Mesendoderm (in vitro differentiated cells): ENCODE data around the gene CIART.
"Not testable (repeated sequence)": the region's sequence is repeated elsewhere in the genome, so short reads cannot be mapped to it uniquely, and the experiment has no call there.

Experiments
- DNase-seq: peaks from one replicate; pipeline ENCODE4 v3.0.0; 2013
- H2AK5ac ChIP-seq: 2 replicates; pipeline ENCODE4 v1.6.1; 2013; ENCODE audit warnings: low read length, inconsistent platforms
- H2BK120ac ChIP-seq: 2 replicates; pipeline ENCODE4 v1.6.1; 2013; ENCODE audit warnings: low read depth, mild to moderate bottlenecking, low read length, moderate library complexity, mixed read lengths
- H2BK15ac ChIP-seq: replicated peaks from 2 replicates; pipeline ENCODE4 v1.6.1; 2013; ENCODE audit warnings: low read depth, mild to moderate bottlenecking, moderate library complexity
- H2BK5ac ChIP-seq: 2 replicates; pipeline ENCODE4 v1.6.1; 2013; ENCODE audit warnings: low read length, inconsistent platforms
- H3K18ac ChIP-seq: 2 replicates; pipeline ENCODE4 v1.6.1; 2013; ENCODE audit warnings: mild to moderate bottlenecking, low read length, mixed read lengths
- H3K23ac ChIP-seq: one replicate; pipeline ENCODE4 v1.6.1; 2013; ENCODE audit warnings: low read length
- H3K27ac ChIP-seq: 2 replicates; pipeline ENCODE4 v1.5.1; 2013; ENCODE audit warnings: low read depth, mild to moderate bottlenecking, inconsistent platforms, low read length, moderate library complexity
- H3K27me3 ChIP-seq: 2 replicates; pipeline ENCODE4 v1.6.1; 2013; ENCODE audit warnings: low read length, control low read depth, mild to moderate bottlenecking, inconsistent platforms; ENCODE audit not compliant: insufficient read depth, poor library complexity
- H3K36me3 ChIP-seq: 2 replicates; pipeline ENCODE4 v1.6.1; 2013; ENCODE audit warnings: low read length, inconsistent platforms; ENCODE audit not compliant: control insufficient read depth, insufficient read depth
- H3K4ac ChIP-seq: one replicate; pipeline ENCODE4 v1.6.1; 2013; ENCODE audit warnings: low read depth, mild to moderate bottlenecking, low read length, moderate library complexity
- H3K4me1 ChIP-seq: 2 replicates; pipeline ENCODE4 v1.6.1; 2013; ENCODE audit warnings: low read depth, low read length, inconsistent platforms; ENCODE audit not compliant: control insufficient read depth
- H3K4me2 ChIP-seq: 2 replicates; pipeline ENCODE4 v1.6.1; 2013; ENCODE audit warnings: low read length
- H3K4me3 ChIP-seq: 2 replicates; pipeline ENCODE4 v1.5.1; 2013; ENCODE audit warnings: mild to moderate bottlenecking, low read length
- H3K56ac ChIP-seq: one replicate; pipeline ENCODE4 v1.6.1; 2013; ENCODE audit warnings: low read length
- H3K79me1 ChIP-seq: 2 replicates; pipeline ENCODE4 v1.6.1; 2013; ENCODE audit warnings: low read length, inconsistent platforms
- H3K79me2 ChIP-seq: 2 replicates; pipeline ENCODE4 v1.6.1; 2013; ENCODE audit warnings: mild to moderate bottlenecking, low read length; ENCODE audit not compliant: control insufficient read depth, insufficient read depth
- H3K9ac ChIP-seq: 2 replicates; pipeline ENCODE4 v1.6.1; 2013; ENCODE audit warnings: low read length, inconsistent platforms
- H4K5ac ChIP-seq: one replicate; pipeline ENCODE4 v1.6.1; 2013; ENCODE audit warnings: low read length
- H4K8ac ChIP-seq: one replicate; pipeline ENCODE4 v1.6.1; 2013; ENCODE audit warnings: low read depth, mild to moderate bottlenecking, control low read depth, low read length, moderate library complexity
- WGBS: extraction: QIAGEN DNeasy Blood & Tissue Kit; methylation state at CpG from one replicate; pipeline ENCODE4 v1.1.7; 2013; ENCODE audit warnings: low lambda C conversion rate, missing lambda C conversion rate; ENCODE audit not compliant: insufficient coverage; ENCODE audit errors: extremely low coverage; 5-methylcytosine and 5-hydroxymethylcytosine counted together

CIART gene

DNA sequence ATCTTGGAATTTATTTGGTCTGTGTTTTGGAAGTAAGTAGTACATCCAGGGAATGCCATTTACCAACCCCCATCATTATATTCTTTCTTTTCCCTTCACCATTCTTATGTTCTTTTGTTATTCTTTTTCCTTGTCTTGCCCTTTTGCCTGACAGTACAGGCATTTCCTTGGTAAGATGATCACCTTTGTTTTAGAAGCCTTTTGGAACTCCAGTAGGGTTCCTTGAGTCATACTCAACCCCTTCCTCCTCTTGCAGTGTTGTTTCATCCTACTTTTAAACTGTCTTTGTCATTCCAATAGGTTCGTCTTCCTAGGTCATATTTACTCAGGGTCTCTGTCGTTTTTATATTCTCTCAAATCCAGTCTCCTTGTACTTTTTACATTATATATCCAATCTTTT lies 20.5 kb downstream of the CIART start:
- no peak overlapping the region for H2AK5ac ChIP-seq
- H3K27ac ChIP-seq = no peak overlapping the region
- H4K5ac ChIP-seq = no peak overlapping the region
- H3K4me3 ChIP-seq = no peak overlapping the region
- H3K79me2 ChIP-seq = no peaks in the 10 kb centered on the region
- no peak overlapping the region for H3K4ac ChIP-seq
- no peak overlapping the region for H4K8ac ChIP-seq
- no peaks in the 10 kb centered on the region for H3K36me3 ChIP-seq
- no peak overlapping the region for H3K9ac ChIP-seq
- H3K23ac ChIP-seq = no peak overlapping the region
- H3K27me3 ChIP-seq = no peaks in the 10 kb centered on the region
- H2BK120ac ChIP-seq = no peak overlapping the region
- WGBS = no CpG with 5 or more reads among the region's 2 CpGs
- no peak overlapping the region for H3K18ac ChIP-seq
- no peak overlapping the region for H3K56ac ChIP-seq
- H3K4me2 ChIP-seq = no peak overlapping the region
- no peaks in the 10 kb centered on the region for H3K79me1 ChIP-seq
- no peaks in the 10 kb centered on the region for H3K4me1 ChIP-seq
- no peak overlapping the region for H2BK5ac ChIP-seq
- H2BK15ac ChIP-seq = no peak overlapping the region
- DNase-seq = no peak

DNA sequence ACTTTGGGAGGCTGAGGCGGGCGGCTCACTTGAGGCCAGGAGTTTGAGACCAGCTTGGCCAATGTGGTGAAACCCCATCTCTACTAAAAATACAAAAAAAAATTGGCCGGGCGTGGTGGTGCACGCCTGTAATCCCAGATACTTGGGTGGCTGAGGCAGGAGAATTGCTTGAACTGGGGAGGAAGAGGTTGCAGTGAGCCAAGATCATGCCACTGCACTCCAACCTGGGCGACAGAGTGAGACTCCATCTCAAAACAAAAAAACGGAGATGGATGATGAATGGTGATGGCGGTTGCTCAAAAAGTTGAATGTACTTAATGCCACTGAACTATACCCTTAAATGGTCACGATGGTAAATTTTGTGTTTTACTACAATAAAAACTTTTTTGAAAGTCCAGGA lies 26.2 kb downstream of the CIART start:
- H3K56ac ChIP-seq, H3K36me3 ChIP-seq, H2BK120ac ChIP-seq, H3K4me3 ChIP-seq, H4K8ac ChIP-seq, H3K79me2 ChIP-seq, H3K27ac ChIP-seq, H3K27me3 ChIP-seq, H2BK15ac ChIP-seq, H3K79me1 ChIP-seq, H4K5ac ChIP-seq, H3K4me2 ChIP-seq, H3K9ac ChIP-seq, H2AK5ac ChIP-seq, H2BK5ac ChIP-seq, H3K4me1 ChIP-seq, H3K18ac ChIP-seq, DNase-seq, H3K23ac ChIP-seq, H3K4ac ChIP-seq: not testable (repeated sequence)
- no CpG with 5 or more reads among the region's 9 CpGs for WGBS

DNA sequence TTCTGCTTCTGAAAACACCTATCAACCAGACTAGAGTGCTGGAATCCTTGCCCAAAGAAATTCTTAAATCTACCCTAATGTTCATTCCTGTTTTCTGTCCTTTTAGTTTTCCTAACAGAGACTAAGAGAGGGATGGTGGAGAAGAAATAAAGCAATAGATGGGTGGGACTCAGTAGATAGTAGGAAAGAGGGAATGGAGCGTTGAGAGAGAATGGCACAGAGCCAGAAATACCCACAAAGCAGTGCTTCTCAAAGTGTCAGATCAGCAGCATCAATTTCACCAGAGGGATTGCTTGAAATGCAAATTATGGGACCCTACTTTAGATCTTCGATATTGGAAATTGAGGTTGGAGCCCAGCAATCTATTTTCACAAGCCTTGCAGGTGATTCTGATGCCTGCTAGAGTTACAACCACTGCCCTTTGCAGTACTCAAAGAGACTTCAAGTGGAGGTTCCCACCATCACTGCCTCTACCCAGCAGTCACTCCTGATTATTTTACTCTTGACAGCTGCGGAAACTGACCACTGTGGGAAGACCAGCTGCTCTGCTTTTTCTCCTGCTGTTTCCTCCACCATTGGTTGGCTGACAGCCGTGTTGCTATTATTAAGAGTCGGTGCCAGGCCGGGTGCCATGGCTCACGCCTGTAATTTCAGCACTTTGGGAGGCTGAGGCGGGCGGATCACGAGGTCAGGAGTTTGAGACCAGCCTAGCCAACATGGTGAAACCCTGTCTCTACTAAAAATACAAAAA lies 27.6 kb downstream of the CIART start:
- Histone ChIP-seq H3K4me3 (no peak overlapping the region), H2BK15ac (no peak overlapping the region), H3K23ac (no peak overlapping the region), H4K5ac (no peak overlapping the region), H3K56ac (no peak overlapping the region), H3K4me2 (no peak overlapping the region), H4K8ac (no peak overlapping the region), H3K79me2 (no peaks in the 10 kb centered on the region), H3K79me1 (no peaks in the 10 kb centered on the region), H3K9ac (no peak overlapping the region), H3K18ac (no peak overlapping the region), H2BK120ac (no peak overlapping the region), H2AK5ac (no peak overlapping the region), H3K4ac (no peak overlapping the region), H3K36me3 (peaks cover 1% of the 10 kb centered on the region), H3K27ac (no peak overlapping the region), H3K27me3 (no peaks in the 10 kb centered on the region), H3K4me1 (no peaks in the 10 kb centered on the region), H2BK5ac (no peak overlapping the region)
- DNase-seq = no peak
- 100% methylated on average over 1 of the region's 10 CpGs for WGBS

- WGBS = no CpG with 5 or more reads among the region's 2 CpGs
- Histone ChIP-seq H3K4me1 (no peaks in the 10 kb centered on the region), H4K8ac (no peak overlapping the region), H3K79me1 (no peaks in the 10 kb centered on the region), H3K4me3 (no peak overlapping the region), H3K18ac (no peak overlapping the region), H3K4ac (no peak overlapping the region), H4K5ac (no peak overlapping the region), H3K79me2 (no peaks in the 10 kb centered on the region), H3K4me2 (no peak overlapping the region), H3K27ac (no peak overlapping the region), H3K56ac (no peak overlapping the region), H3K27me3 (no peaks in the 10 kb centered on the region), H3K36me3 (peaks cover 1% of the 10 kb centered on the region), H3K23ac (no peak overlapping the region), H2AK5ac (no peak overlapping the region), H3K9ac (no peak overlapping the region), H2BK120ac (no peak overlapping the region), H2BK5ac (no peak overlapping the region), H2BK15ac (no peak overlapping the region)
- no peak for DNase-seq
Observed at GRCh38 chr1:150311762-150312161, 29.4 kb downstream of the CIART start.

DNA sequence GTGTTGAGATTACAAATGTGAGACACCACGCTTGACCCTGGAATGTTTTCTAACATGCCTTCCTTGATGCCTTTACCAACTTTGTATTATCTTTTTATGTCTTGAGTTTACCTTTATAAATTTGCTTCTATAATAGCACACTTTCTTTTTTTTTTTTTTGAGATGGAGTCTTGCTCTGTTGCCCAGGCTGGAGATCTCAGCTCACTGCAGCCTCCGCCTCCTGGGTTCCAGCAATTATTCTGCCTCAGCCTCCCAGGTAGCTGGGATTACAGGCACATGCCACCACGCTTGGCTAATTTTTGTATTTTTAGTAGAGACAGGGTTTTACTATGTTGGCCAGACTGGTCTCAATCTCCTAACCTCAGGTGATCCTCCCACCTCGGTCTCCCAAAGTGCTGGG lies 32.3 kb downstream of the CIART start:
- H3K23ac ChIP-seq, H3K4me3 ChIP-seq, H4K8ac ChIP-seq, H3K4ac ChIP-seq, H2BK15ac ChIP-seq, H3K27me3 ChIP-seq, H3K27ac ChIP-seq, DNase-seq, H3K9ac ChIP-seq, H4K5ac ChIP-seq, H2AK5ac ChIP-seq, H3K36me3 ChIP-seq, H3K56ac ChIP-seq, H2BK120ac ChIP-seq, H3K4me2 ChIP-seq, H3K79me1 ChIP-seq, H3K79me2 ChIP-seq, H3K18ac ChIP-seq, H2BK5ac ChIP-seq, H3K4me1 ChIP-seq: not testable (repeated sequence)
- WGBS = no CpG with 5 or more reads among the region's 4 CpGs

- no peak overlapping the region for H3K9ac ChIP-seq
- no peak overlapping the region for H3K27ac ChIP-seq
- H3K4ac ChIP-seq = peak overlapping the region; percentile 8
- no peak overlapping the region for H3K4me3 ChIP-seq
- no peak overlapping the region for H2AK5ac ChIP-seq
- no peak overlapping the region for H2BK120ac ChIP-seq
- H3K27me3 ChIP-seq = no peaks in the 10 kb centered on the region
- peaks cover 2% of the 10 kb centered on the region for H3K4me1 ChIP-seq
- no peak overlapping the region for H3K4me2 ChIP-seq
- peaks cover 20% of the 10 kb centered on the region for H3K79me2 ChIP-seq
- no peak overlapping the region for H4K8ac ChIP-seq
- no peak overlapping the region for H4K5ac ChIP-seq
- peaks cover 1% of the 10 kb centered on the region for H3K36me3 ChIP-seq
- H2BK15ac ChIP-seq = no peak overlapping the region
- H3K79me1 ChIP-seq = peaks cover 5% of the 10 kb centered on the region
- H3K18ac ChIP-seq = no peak overlapping the region
- H3K23ac ChIP-seq = no peak overlapping the region
- no CpG with 5 or more reads among the region's 8 CpGs for WGBS
- no peak for DNase-seq
- H2BK5ac ChIP-seq = no peak overlapping the region
- no peak overlapping the region for H3K56ac ChIP-seq
Observed at GRCh38 chr1:150320667-150320978, 38.3 kb downstream of the CIART start.
